GM21737 (cell line): ENCODE measurements around the gene PLCB2.

Experiments
- ATAC-seq: cut with Tn5 transposase; IDR thresholded peaks from one replicate; pipeline ENCODE4 v1.9.1; 2021; ENCODE audit warnings: mild to moderate bottlenecking, moderate library complexity; ENCODE audit not compliant: unreplicated experiment

The PLCB2 gene

GRCh38 chr15:40303576-40303975 lies 4.2 kb downstream of the PLCB2 start:
- no peak for ATAC-seq

GRCh38 chr15:40302981-40303380 lies 4.8 kb downstream of the PLCB2 start:
- no peak for ATAC-seq

GRCh38 chr15:40302288-40302886 lies 5.3 kb downstream of the PLCB2 start:
- no peak for ATAC-seq

GRCh38 chr15:40301467-40302179 lies 6.1 kb downstream of the PLCB2 start:
- ATAC-seq, result no peak

GRCh38 chr15:40300771-40301170 lies 7.0 kb downstream of the PLCB2 start:
- ATAC-seq, result no peak

GRCh38 chr15:40300367-40300766 lies 7.4 kb downstream of the PLCB2 start:
- no peak for ATAC-seq

GRCh38 chr15:40298216-40298935 lies 9.4 kb downstream of the PLCB2 start:
- ATAC-seq, result no peak

- ATAC-seq, result no peak
Measured at GRCh38 chr15:40297356-40297755, 10.4 kb downstream of the PLCB2 start.

- no peak for ATAC-seq
Measured at GRCh38 chr15:40296561-40297230, 11.0 kb downstream of the PLCB2 start.

- no peak for ATAC-seq
Measured at GRCh38 chr15:40295877-40296560, 11.7 kb downstream of the PLCB2 start.

- ATAC-seq, result no peak
Measured at GRCh38 chr15:40295297-40295696, 12.4 kb downstream of the PLCB2 start.

GRCh38 chr15:40293905-40294895 lies 13.5 kb downstream of the PLCB2 start:
- no peak for ATAC-seq

GRCh38 chr15:40293006-40293405 lies 14.7 kb downstream of the PLCB2 start:
- ATAC-seq, result no peak

- no peak for ATAC-seq
Measured at GRCh38 chr15:40292246-40292645, 15.5 kb downstream of the PLCB2 start.

- no peak for ATAC-seq
Measured at GRCh38 chr15:40290918-40291574, 16.7 kb downstream of the PLCB2 start.

GRCh38 chr15:40290545-40290917 lies 17.2 kb downstream of the PLCB2 start:
- ATAC-seq, result no peak

- no peak for ATAC-seq
Measured at GRCh38 chr15:40289140-40289775, 18.5 kb downstream of the PLCB2 start.

- no peak for ATAC-seq
Measured at GRCh38 chr15:40287968-40288367, 19.8 kb downstream of the PLCB2 start.

GRCh38 chr15:40287505-40287904 lies 20.2 kb downstream of the PLCB2 start:
- ATAC-seq, result no peak
